Measurements from ENCODE around the gene COQ8A.
"Not testable (repeated sequence)": the region's sequence is repeated elsewhere in the genome, so short reads cannot be mapped to it uniquely, and the experiment has no call there.

Gene COQ8A

DNA sequence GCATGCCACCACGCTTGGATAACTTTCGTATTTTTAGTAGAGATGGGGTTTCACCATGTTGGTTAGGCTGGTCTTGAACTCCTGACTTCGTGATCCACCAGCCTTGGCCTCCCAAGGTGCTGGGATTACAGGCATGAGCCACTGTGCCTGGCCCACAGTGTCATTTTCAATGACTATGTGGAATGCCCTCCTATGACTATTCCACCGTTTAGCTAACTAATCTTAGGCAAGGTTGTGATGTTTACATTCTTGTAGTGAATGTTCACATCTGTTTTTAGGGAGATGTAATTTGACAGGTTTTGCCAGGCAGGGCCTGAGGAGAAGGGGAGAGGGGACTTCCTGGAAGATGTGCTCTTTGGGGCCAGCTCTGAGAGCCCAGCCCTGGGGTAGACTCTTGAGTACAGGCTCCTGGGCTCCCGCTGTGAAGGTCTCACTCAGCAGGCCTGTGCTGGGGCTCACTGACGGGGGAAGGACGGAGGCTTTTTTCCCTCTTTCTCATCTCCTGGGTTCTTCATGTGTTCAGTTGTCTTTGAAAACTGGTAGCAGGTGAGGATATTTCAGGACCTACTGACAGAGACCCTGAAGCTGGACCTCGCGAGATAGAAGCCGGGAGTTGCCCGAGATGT lies 13.2 kb downstream of the COQ8A start:
- no peak for TF ChIP-seq ZNF274 (IDR thresholded peaks at IDR 0.05; ENCODE audit: low read depth, low read length)

DNA sequence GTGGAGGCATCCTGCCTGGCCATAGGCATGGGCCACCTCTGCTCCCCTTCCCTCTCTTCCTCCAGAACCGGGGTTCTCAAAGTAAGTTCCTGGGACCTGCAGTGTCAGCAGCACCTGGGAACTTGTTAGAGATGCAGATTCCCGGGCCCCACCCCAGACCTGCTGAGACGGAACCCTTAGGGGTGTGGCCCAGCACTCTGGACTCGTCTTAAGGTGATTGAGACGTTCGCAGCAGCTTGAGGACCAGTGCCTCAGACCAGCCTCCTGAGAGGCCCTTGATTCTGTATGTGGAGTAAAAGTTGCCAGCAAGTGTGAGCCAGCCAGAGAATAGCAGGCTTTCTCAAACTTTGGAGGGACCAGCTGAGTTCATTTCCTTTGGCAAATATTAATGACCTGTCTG lies 14.2 kb downstream of the COQ8A start:
- no peak overlapping the region for H3K4me3 ChIP-seq (ENCODE audit: low read length)
- no peak for TF ChIP-seq ZNF274 (IDR thresholded peaks at IDR 0.05; ENCODE audit: low read depth, low read length)

More for the DNA sequence above, 13.2 kb downstream of the COQ8A start:
- H3K4me3 ChIP-seq (ENCODE audit: low read length) = no peak overlapping the region

DNA sequence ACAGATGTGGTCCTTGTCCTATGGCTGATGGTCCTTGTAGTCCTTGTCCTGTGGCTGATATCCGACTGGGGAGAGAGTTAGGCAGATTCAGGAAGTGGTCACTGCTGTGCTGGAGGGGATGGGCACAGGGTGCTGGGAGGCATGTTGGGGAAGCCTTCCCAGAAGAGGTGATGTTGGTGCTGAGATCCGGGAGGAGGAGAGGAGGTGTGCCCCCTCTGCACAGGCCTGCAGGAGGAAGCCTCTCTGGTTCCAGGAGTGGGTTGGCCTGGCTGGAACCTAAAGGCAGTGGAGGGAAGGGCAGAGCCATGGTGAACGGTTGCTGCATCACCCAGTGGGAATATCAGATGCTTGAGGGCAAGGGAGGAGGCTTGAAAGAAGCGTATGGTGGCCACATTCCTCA lies 14.7 kb downstream of the COQ8A start:
- no peak overlapping the region for H3K4me3 ChIP-seq (ENCODE audit: low read length)
- TF ChIP-seq ZNF274 (IDR thresholded peaks at IDR 0.05; ENCODE audit: low read depth, low read length) = no peak

DNA sequence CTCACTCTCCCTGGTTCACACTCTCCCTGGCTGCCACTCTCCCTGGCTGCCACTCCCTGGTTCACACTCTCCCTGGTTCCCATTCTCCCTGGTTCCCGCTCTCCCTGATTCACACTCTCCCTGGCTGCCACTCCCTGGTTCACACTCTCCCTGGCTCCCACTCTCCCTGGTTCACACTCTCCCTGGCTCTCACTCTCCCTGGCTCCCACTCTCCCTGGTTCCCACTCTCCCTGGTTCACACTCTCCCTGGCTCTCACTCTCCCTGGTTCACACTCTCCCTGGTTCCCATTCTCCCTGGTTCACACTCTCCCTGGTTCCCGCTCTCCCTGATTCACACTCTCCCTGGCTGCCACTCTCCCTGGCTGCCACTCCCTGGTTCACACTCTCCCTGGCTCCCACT lies 15.8 kb downstream of the COQ8A start:
- not testable (repeated sequence) for H3K4me3 ChIP-seq (ENCODE audit: low read length)

DNA sequence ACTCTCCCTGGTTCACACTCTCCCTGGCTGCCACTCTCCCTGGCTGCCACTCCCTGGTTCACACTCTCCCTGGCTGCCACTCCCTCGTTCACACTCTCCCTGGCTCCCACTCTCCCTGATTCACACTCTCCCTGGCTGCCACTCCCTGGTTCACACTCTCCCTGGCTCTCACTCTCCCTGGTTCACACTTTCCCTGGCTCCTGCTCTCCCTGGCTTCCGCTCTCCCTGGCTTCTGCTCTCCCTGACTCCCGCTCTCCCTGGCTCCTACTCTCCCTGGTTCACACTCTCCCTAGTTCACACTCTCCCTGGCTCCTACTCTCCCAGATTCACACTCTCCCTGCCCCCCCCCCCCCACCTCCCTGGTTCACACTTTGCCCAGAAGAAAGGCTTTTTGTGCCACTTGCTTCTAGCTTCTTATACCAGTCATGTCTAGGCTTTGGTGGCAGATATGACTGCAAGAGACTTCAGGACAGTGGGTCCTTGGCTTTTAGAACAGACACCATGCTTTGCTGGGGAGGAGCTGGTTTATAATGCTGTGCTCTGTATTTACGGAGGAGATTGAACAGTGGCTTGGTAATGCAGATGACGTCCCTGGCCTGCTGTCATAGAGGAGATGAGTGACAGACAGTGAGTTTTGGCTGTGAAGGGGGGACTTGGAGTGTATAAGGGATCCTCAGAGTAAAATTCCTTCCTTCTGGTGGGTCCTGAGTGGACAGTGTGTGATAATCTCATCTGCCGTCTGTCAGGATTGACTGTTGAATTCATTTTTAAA lies 17.0 kb downstream of the COQ8A start:
- no peak overlapping the region for H3K4me3 ChIP-seq (ENCODE audit: low read length)
- no peak for TF ChIP-seq ZNF274 (IDR thresholded peaks at IDR 0.05; ENCODE audit: low read depth, low read length)

DNA sequence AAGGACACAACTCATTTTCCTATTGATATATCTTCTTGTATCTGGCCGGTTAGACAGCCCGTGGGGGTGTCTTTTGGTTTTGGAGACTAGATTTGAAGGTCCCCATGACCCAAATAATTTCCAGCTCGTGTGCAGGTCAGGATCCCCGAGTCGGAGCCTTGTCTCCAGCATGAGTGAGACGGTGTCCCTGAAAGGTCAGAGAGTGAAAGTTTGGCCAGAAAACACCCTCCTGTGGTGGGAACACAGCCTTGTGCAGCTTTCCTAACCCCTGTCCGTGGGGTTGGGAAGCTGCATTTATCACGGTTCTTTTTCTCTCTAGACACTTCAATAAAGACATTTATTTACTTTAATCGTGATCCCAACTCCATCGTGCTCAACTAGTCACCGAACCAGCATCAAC lies 17.6 kb downstream of the COQ8A start:
- no peak overlapping the region for H3K4me3 ChIP-seq (ENCODE audit: low read length)
- TF ChIP-seq ZNF274 (IDR thresholded peaks at IDR 0.05; ENCODE audit: low read depth, low read length) = no peak

DNA sequence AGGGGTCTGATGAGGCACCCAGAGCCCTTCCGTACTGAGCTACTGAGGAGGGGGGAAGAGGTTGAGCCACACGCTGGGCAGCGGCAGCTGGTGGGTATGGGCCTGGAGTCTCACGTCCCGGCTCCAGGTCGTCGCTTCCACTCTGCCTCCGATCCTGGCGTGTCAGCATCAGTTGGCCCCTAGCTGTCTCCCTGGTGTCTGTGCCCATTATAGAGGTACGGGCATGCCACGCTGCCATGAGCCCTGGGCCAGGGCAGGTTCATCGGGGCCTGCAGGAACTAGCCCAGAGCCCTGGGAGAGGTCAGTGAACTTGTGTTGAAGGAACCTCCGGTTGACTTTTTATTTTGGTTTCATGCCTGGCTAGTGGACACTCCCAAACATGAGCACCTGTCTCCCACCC lies 18.2 kb downstream of the COQ8A start:
- TF ChIP-seq ZNF274 (IDR thresholded peaks at IDR 0.05; ENCODE audit: low read depth, low read length) = no peak
- no peak overlapping the region for H3K4me3 ChIP-seq (ENCODE audit: low read length)

DNA sequence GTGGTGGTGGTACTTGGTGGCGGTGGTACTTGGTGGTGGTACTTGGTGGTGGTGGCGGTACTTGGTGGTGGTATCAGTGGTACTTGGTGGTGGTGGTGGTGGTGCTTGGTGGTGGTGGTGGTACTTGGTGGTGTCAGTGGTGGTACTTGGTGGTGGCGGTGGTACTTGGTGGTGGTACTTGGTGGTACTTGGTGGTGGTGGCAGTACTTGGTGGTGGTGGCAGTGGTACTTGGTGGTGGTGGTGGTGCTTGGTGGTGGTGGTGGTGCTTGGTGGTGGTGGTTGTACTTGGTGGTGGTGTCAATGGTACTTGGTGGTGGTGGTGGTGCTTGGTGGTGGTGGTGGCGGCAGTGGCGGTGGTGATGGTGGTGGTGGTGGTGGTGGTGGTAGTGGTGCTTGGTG lies 20.2 kb downstream of the COQ8A start:
- H3K4me3 ChIP-seq (ENCODE audit: low read length) = no peak overlapping the region
- no peak for TF ChIP-seq ZNF274 (IDR thresholded peaks at IDR 0.05; ENCODE audit: low read depth, low read length)

DNA sequence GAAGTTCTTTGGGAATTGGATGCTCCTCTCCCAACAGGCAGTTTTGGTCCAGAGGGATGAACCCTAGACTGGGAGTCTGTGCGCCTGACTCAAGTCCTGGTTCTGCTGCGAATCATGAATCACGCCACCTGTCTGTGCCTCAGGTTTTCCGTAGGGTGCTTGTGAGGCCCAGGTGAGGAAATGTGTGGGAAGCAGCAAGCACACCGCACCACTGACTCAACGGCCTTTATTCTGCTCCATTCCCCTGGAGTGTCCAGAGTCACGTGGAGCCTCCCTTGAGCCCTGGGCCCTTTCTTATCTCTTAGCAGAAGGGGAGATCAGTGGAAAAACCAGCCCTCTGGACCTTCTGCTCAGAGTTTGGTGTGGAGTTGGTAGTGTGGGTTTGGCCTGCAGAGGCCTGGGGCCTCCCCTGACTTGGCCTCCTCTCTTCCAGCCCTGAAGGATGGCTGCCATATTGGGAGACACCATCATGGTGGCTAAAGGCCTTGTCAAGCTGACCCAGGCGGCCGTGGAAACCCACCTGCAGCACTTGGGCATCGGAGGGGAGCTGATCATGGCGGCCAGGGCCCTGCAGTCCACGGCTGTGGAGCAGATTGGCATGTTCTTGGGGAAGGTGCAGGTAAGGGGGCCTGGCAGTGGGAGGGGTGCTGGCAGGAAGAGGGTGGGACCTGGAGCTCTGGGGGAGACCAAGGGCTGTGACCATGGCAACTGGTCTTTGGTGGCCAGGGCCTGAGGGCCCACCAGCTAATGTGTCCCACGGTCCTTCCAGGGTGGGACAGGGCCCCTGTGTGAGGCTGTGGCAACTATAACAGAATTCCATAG lies 21.1 kb downstream of the COQ8A start:
- H3K4me3 ChIP-seq (ENCODE audit: low read length) = no peak overlapping the region
- TF ChIP-seq ZNF274 (IDR thresholded peaks at IDR 0.05; ENCODE audit: low read depth, low read length) = no peak

DNA sequence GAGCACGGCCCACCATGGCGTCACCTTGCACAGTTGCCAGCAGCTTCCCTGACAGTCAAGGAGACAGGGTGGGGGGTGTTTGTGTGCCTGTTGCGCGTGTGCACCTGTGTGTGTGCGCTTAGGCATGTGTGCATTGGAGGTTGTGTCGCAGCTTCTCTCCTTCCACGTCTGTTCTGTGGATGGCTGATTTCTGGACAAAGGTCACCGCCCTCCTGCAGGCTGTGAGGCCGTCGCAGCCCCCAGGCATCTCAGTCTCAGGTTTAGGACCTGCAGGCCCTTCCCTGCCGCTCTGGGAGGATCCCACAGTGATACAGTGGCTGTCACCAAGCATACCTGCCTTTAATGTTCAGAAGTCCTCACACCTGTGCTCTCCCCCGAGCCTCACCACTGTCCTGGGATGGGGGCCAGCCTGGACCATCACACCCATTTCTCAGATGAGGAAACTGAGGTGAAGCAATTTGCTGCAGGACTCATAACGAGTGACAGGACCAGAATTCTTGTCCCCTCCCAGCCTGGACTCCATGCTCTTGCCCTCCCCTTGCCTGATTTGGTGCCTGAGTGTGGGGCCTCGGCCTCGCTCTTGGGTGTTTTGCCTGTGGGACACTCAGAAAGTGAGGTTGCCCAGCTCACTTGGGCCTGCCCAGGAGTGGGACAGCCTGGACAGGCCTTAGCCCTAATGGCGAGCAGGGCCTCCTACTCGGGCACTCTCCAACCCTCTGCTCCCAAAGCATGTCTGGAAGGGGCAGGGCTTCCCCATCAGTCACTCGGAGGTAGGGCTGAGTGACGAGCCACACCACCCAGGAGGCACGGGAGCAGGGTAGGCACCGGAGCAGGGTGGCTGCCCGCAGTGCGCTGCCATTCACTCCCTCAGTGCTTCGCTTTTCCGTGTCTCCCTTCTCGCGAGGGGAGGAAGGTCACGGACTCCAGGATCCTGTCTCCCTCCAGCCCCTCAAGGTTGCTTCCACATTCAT lies 22.6 kb downstream of the COQ8A start:
- TF ChIP-seq ZNF274 (IDR thresholded peaks at IDR 0.05; ENCODE audit: low read depth, low read length) = no peak
- H3K4me3 ChIP-seq (ENCODE audit: low read length) = no peak overlapping the region

DNA sequence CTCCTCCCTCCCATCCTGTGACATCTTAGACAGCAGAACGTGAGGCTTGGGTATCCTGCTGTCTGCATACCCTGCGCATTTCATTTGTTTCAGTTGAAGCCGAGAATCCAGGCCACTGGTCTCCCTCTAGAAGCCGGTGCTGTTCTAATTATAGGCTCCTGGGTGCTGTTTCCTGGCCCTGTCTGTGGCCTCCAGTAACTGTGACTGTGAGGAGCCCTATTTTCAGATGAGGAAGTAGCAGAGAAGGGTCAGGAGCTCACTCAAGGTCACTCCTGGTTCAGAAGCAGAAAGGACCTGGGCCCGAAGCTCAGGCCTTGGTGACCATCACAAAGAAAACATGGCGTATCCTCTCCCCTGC lies 24.0 kb downstream of the COQ8A start:
- TF ChIP-seq ZNF274 (IDR thresholded peaks at IDR 0.05; ENCODE audit: low read depth, low read length) = no peak
- H3K4me3 ChIP-seq (ENCODE audit: low read length) = no peak overlapping the region

DNA sequence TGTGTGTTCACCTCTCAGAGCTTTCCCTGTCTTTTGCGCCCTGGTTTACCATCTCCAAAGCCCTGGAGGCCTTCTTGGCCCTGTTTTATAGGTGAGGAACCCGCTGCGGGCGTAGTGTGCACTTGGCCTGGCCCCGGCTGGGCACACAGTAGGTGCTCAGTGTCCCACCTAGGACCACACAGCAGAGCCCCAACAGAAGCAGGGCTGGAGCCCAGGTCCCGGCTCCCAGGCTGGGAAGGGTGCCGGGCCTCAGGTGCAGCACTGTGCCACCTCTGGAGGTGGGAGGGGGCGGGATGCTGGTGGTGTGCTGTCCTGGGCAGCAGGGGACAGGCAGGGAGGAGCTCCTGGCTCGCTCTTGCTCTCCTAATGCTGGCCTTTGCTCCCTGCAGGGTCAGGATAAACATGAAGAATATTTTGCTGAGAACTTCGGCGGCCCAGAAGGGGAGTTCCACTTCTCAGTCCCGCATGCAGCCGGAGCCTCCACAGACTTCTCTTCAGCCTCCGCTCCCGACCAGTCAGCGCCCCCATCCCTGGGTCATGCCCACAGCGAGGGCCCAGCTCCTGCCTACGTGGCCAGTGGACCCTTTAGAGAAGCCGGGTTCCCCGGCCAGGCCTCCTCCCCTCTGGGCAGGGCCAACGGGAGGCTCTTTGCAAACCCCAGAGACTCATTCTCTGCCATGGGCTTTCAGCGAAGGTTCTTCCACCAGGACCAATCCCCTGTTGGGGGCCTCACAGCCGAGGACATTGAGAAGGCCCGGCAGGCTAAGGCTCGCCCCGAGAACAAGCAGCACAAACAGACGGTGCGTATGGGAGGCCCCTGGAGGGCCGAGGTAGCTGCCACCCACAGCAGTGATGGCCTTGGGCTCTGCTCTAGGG lies 24.8 kb downstream of the COQ8A start:
- TF ChIP-seq ZNF274 (IDR thresholded peaks at IDR 0.05; ENCODE audit: low read depth, low read length) = no peak
- no peak overlapping the region for H3K4me3 ChIP-seq (ENCODE audit: low read length)
